ENCODE measurements around the gene LRP1B.

LRP1B gene

DNA sequence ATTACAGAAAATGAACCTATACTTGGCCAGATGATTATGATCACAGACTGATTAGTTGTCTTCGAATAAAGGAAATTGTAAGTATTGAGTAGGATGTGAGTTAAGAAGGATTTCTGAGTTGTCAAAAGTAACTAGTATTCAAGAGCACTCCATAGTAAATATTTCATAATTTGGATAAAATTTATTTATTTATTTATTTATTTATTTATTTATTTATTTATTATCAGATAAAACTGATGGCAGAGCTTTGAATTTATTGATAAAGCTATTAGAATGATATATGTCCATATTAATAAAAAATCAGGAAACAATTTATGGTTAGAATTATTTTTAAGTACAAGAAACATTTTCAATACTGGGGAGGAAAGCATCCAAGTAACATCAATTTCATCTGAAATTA lies 1634.1 kb downstream of the LRP1B start:
- TF ChIP-seq EGR1 (IDR thresholded peaks at IDR 0.05) (no peak), TAF1 (IDR thresholded peaks at IDR 0.05; ENCODE audit: low read depth) (no peak), TEAD4 (IDR thresholded peaks at IDR 0.05) (no peak), EP300 (IDR thresholded peaks at IDR 0.05; ENCODE audit: borderline replicate concordance) (no peak), FOXM1 (IDR thresholded peaks at IDR 0.05; ENCODE audit: borderline replicate concordance, low read depth) (no peak), TCF12 (IDR thresholded peaks at IDR 0.05; ENCODE audit: low read depth) (no peak), REST (IDR thresholded peaks at IDR 0.05; ENCODE audit: low read depth) (no peak), YY1 (IDR thresholded peaks at IDR 0.05; ENCODE audit: low read depth) (no peak), CREB1 (IDR thresholded peaks at IDR 0.05; ENCODE audit: low read depth) (no peak), USF1 (IDR thresholded peaks at IDR 0.05) (no peak), ZBTB7A (IDR thresholded peaks at IDR 0.05; ENCODE audit: low read depth) (no peak), NFIC (IDR thresholded peaks at IDR 0.05) (no peak), RAD21 (IDR thresholded peaks at IDR 0.05; ENCODE audit: low read depth) (no peak), CEBPB (IDR thresholded peaks at IDR 0.05) (no peak)
- TF ChIP-seq, protein P1, sequence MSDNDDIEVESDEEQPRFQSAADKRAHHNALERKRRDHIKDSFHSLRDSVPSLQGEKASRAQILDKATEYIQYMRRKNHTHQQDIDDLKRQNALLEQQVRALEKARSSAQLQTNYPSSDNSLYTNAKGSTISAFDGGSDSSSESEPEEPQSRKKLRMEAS (IDR thresholded peaks at IDR 0.05) = no peak

DNA sequence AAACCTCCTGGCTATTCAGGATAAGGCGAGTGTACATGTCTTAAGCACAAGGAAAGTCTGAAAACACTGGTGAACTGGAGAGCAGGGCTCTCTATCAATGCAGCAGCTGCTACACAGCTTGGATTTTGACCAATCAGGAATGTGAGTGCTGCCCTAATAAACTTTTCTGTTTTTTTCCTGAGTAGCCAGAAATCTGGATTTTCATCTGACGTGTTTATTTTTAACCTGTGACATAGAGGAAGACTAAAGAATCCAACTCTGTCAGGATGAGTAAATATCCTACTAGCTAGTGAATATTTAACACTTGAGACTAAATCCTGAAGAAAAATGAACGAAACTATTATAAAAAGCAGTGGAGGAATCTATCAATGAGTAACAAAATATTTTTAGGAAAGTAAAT lies 1638.9 kb downstream of the LRP1B start:
- TF ChIP-seq CREB1 (IDR thresholded peaks at IDR 0.05; ENCODE audit: low read depth) = no peak
- no peak for TF ChIP-seq TEAD4 (IDR thresholded peaks at IDR 0.05)
- no peak for TF ChIP-seq EGR1 (IDR thresholded peaks at IDR 0.05)
- TF ChIP-seq USF1 (IDR thresholded peaks at IDR 0.05) = no peak
- TF ChIP-seq NFIC (IDR thresholded peaks at IDR 0.05) = no peak
- TF ChIP-seq FOXM1 (IDR thresholded peaks at IDR 0.05; ENCODE audit: borderline replicate concordance, low read depth) = no peak
- no peak for TF ChIP-seq CEBPB (IDR thresholded peaks at IDR 0.05)
- TF ChIP-seq YY1 (IDR thresholded peaks at IDR 0.05; ENCODE audit: low read depth) = no peak
- TF ChIP-seq REST (IDR thresholded peaks at IDR 0.05; ENCODE audit: low read depth) = no peak
- no peak for TF ChIP-seq EP300 (IDR thresholded peaks at IDR 0.05; ENCODE audit: borderline replicate concordance)
- TF ChIP-seq, protein P1 (IDR thresholded peaks at IDR 0.05) = no peak
- TF ChIP-seq RAD21 (IDR thresholded peaks at IDR 0.05; ENCODE audit: low read depth) = no peak

DNA sequence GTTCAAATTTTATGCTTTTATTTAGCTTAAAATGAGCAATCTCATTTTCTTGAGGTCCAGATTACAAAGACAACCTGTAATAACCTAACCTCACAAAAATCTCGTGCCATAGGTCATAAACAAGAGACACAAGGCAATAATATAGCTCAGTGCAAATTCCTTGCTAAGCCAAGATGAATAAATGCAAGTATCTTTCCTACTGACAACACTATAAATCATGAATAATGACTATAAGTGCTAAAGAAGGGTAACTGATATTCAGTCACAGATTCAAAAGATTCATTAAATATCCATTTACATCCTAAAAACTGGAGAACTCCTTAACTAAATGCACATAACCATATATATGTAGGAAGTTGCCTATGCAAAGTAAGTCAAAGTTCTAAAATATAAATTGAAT lies 1641.6 kb downstream of the LRP1B start:
- no peak for TF ChIP-seq YY1 (IDR thresholded peaks at IDR 0.05; ENCODE audit: low read depth)
- TF ChIP-seq FOXM1 (IDR thresholded peaks at IDR 0.05; ENCODE audit: borderline replicate concordance, low read depth) = no peak
- no peak for TF ChIP-seq TAF1 (IDR thresholded peaks at IDR 0.05; ENCODE audit: low read depth)
- TF ChIP-seq TCF12 (IDR thresholded peaks at IDR 0.05; ENCODE audit: low read depth) = no peak
- no peak for TF ChIP-seq EP300 (IDR thresholded peaks at IDR 0.05; ENCODE audit: borderline replicate concordance)
- TF ChIP-seq CEBPB (IDR thresholded peaks at IDR 0.05) = no peak
- no peak for TF ChIP-seq TEAD4 (IDR thresholded peaks at IDR 0.05)

GRCh38 chr2:140481136-140481535 lies 1649.7 kb downstream of the LRP1B start:
- no peak for TF ChIP-seq YY1 (IDR thresholded peaks at IDR 0.05; ENCODE audit: low read depth)
- TF ChIP-seq TCF12 (IDR thresholded peaks at IDR 0.05; ENCODE audit: low read depth) = no peak
- no peak for TF ChIP-seq TEAD4 (IDR thresholded peaks at IDR 0.05)
- TF ChIP-seq USF1 (IDR thresholded peaks at IDR 0.05) = no peak
- no peak for TF ChIP-seq REST (IDR thresholded peaks at IDR 0.05; ENCODE audit: low read depth)
- TF ChIP-seq TAF1 (IDR thresholded peaks at IDR 0.05; ENCODE audit: low read depth) = no peak
- no peak for TF ChIP-seq FOXM1 (IDR thresholded peaks at IDR 0.05; ENCODE audit: borderline replicate concordance, low read depth)
- TF ChIP-seq NFIC (IDR thresholded peaks at IDR 0.05) = no peak

Measured in Ishikawa (cell line).